ENCODE data around the gene LRIG1. TPM values are rescaled to one million over a fixed set of nuclear protein-coding genes. Genes with fewer than 3 reads are reported as not detected.

LRIG1 gene
- total RNA-seq, 1 experiment from 2014 or later, result 9.3 TPM

- Histone ChIP-seq H3K4me3 (no peak overlapping the region), H3K36me3 (no peaks in the 10 kb centered on the region), H3K9me3 (no peaks in the 10 kb centered on the region), H3K27me3 (no peaks in the 10 kb centered on the region)
- DNase-seq, result no peak
Observed at GRCh38 chr3:66518126-66518525, 17.3 kb upstream of the LRIG1 start.

DNA sequence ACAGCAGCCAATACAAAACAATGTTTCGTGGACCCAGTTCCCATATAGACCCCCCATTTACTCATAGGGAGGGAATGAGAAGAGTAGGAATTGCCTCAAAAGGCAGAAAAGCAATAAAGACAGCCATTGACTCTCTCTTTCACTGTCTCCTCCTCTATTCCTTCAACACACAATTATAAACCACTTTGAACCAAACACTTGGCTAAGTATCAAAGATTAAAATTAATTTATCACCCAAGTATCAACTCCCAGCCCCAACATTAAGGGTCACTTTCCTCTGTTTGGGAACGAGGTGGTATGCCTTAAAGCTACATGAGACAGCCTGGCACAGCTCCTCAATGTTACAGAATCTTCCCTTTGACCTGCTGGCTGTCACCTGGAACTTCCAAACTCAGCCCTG lies 16.4 kb upstream of the LRIG1 start:
- H3K36me3 ChIP-seq, result no peaks in the 10 kb centered on the region
- no peaks in the 10 kb centered on the region for H3K27me3 ChIP-seq
- no peak for DNase-seq
- no peaks in the 10 kb centered on the region for H3K9me3 ChIP-seq
- no peak overlapping the region for H3K4me3 ChIP-seq

DNA sequence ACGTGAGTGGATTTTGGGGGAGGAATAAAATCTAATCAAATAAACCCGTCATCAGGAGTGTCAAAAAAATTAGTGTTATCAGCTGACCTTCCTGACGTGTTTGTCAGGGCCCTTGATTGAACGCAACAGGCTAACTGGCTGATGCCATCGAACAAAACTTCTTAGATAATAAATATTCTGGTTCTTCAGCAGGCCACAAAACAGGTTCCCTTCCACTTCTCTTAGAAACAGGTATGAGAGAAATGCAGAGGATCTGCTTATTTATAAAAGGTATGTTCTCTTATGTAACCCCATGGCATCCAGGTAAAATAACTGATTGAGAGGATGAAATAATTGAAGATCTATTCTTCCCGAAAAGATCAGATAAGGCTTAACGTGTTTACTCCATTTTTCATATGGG lies 7.6 kb upstream of the LRIG1 start:
- DNase-seq, result no peak
- Histone ChIP-seq H3K27me3 (no peaks in the 10 kb centered on the region), H3K36me3 (no peaks in the 10 kb centered on the region), H3K9me3 (no peaks in the 10 kb centered on the region), H3K4me3 (no peak overlapping the region)

- H3K36me3 ChIP-seq, result no peaks in the 10 kb centered on the region
- no peak for DNase-seq
- no peak overlapping the region for H3K4me3 ChIP-seq
- H3K27me3 ChIP-seq, result no peaks in the 10 kb centered on the region
- H3K9me3 ChIP-seq, result no peaks in the 10 kb centered on the region
Observed at GRCh38 chr3:66507423-66508260, 6.8 kb upstream of the LRIG1 start.

GRCh38 chr3:66506154-66506553 lies 5.3 kb upstream of the LRIG1 start:
- no peaks in the 10 kb centered on the region for H3K9me3 ChIP-seq
- H3K4me3 ChIP-seq, result no peak overlapping the region
- H3K36me3 ChIP-seq, result no peaks in the 10 kb centered on the region
- H3K27me3 ChIP-seq, result no peaks in the 10 kb centered on the region
- DNase-seq, result no peak

DNA sequence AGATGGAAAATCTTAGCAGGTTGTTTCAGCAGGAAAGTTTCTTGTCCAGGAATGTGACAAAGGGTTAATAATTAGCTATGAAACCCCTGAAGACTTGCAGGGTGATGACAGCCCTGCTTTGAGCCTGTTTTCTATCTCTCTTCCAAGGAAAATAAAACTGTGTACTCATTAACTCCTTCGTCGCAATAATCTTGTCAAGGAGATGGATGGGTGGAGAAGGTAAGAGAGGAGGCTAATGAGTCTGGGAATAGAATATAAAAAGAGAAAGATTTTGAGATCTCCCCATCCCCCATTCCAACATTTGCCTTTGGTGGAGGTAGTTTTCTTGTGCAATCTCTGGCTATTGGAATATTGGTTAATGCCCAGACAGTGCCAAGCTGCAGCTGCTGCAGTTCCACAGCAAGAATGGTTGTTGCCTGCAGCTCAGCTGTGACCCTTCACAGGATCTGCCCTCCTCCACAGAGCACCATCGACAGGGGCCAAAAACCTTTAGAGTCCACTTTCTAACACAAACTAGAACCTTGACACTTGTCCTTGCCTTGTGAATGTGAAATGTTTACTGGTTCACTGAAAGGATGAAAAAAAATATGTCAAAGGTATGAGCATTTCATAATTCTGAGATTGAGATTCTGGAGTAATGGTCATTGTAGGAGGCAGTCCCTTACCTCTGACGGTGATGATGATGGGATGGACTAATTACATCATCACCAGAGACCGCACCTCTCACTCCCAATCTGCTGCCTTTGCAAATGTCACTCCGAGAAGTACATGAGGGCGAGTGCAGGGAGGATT lies 4.2 kb upstream of the LRIG1 start:
- Histone ChIP-seq H3K27me3 (no peaks in the 10 kb centered on the region), H3K9me3 (no peaks in the 10 kb centered on the region), H3K36me3 (no peaks in the 10 kb centered on the region), H3K4me3 (no peak overlapping the region)
- no peak for DNase-seq

DNA sequence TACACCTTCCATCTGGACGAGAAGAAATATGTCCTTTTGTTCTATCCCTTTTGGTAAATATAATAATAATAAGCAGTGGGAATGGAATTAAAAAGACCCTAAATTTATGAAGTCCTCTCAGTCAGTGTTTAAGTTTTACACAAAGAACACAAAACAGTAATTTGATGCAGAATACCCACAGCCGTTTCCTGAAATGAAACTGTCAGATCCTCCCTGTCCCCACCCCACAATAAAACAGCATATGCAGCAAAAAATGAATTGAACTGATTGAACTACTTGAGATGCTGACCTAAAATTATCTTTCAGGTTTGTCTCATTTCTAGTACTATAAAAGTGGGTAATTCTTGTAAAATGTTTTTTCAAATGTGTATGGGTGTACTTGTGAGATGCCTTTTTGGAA lies 2.2 kb upstream of the LRIG1 start:
- Histone ChIP-seq H3K9me3 (no peaks in the 10 kb centered on the region), H3K4me3 (no peak overlapping the region), H3K36me3 (no peaks in the 10 kb centered on the region), H3K27me3 (no peaks in the 10 kb centered on the region)
- DNase-seq, result no peak

GRCh38 chr3:66502245-66502874 lies 1.5 kb upstream of the LRIG1 start:
- Histone ChIP-seq H3K27me3 (no peaks in the 10 kb centered on the region), H3K4me3 (no peak overlapping the region), H3K9me3 (no peaks in the 10 kb centered on the region), H3K36me3 (no peaks in the 10 kb centered on the region)
- DNase-seq, result no peak

DNA sequence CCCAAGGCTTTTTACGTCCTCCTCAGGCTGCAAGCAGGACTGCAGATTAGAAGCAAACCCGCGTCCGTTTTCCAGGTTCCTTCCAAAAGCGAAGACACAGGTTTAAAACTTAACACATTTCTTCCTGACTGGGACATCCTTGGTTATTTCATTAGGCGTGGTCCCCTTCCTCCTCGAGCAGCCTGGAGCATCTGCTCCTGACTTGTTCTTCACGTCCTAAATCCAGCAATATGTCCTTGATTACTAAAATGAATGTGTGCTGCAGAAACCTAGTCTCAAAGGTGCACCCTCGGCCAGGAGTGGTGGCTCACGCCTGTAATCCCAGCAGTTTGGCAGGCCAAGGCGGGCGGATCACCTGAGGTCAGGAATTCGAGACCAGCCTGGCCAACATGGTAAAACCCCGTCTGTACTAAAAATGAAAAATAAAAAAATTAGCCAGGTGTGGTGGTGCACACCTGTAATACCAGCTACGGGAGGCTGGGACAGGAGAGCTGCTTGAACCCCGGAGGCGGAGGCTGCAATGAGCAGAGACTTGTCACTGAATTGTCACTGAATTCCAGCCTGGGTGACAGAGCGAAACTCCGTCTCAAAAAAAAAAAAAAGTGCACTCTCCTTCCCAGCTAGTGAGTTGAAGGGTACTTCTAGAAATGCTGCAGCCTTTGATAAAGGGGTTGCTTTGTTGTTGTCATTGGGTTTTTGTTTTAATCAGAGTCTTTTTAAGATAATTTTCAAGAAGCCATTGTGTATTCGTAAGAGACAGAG lies 842 bp upstream of the LRIG1 start:
- Histone ChIP-seq H3K27me3 (no peaks in the 10 kb centered on the region), H3K36me3 (no peaks in the 10 kb centered on the region), H3K9me3 (no peaks in the 10 kb centered on the region), H3K4me3 (peak overlapping the region; percentile 50)
- DNase-seq, result no peak

DNA sequence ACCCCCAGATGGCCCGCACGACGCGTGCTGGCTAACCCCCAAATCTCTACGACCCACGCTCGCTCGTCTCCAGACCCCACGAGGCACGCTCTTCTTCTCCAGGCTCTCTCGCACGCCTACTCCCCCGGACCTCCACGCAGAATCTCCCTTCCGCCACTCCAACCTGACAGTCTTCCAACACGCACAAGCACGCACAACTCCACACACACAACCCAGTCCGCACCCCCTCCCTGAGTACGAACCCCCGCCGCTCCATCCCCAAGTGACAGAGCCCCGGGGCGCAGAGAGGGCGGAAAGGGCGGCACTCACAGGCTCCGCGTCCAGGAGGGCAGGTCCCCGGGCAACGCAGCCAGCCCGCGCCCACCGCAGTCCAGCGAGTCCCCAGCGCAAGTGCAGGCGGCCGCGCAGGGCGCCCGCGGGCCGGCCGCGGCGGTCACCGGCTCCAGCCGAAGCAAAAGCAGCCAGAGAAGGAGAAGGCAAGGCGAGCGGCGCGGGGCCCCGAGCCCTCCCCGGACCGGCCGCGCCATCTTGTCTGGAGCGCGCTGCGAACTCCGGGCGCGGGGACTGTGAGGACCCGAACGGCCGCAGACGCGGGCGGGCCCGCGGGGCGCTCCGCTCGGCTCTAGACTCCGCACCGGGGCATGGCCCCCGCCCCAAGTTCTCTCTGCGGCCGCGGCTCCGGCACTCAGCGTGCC lies 794 bp downstream of the LRIG1 start:
- Histone ChIP-seq H3K27me3 (no peaks in the 10 kb centered on the region), H3K36me3 (no peaks in the 10 kb centered on the region), H3K9me3 (no peaks in the 10 kb centered on the region), H3K4me3 (peak overlapping the region; percentile 54)
- peak; percentile 13 for DNase-seq

DNA sequence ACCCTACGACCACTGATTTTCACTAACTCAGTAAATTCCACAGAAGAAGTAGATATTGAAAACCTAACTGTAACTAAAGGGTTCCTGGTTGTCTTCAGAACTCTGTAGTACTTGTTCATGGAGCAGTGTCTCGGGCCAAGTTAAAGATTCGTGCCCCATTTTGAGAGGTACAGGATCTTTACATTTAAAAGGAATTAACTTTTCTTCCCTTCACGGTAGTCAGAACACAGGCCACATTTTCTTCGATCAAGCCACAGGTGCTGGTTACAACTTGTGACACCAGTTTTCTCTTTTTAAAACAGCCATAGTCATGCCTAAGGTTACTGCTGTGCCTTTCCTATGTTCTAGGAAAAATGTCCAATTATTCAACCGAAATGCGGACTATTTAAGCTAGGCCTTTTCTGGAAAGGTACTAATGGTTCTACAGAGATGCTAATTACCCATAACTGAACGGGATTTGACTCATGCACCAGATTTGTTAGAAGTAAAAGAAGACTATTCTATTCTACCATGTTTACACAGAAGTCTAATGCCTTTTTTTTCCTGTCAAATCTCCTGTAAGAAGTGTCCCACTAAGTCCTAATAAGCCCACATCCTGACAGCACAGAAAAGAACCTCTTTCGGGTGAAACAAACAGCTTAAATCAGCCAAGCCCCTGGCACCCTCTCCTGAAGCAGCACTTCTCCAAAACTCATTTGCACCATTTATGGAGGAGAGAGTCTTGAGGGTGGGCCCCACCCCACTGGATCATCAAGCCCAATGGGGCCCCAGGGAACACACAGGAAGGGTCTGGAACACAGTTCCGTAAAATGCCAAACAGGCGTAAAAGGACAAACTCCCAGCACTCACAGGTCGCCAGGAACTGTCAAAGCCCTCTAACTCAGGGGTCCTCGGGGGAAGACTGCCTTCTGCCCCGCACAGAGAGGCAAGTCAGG lies 1.9 kb downstream of the LRIG1 start:
- H3K27me3 ChIP-seq, result no peaks in the 10 kb centered on the region
- no peak for DNase-seq
- no peaks in the 10 kb centered on the region for H3K36me3 ChIP-seq
- no peak overlapping the region for H3K4me3 ChIP-seq
- H3K9me3 ChIP-seq, result no peaks in the 10 kb centered on the region

DNA sequence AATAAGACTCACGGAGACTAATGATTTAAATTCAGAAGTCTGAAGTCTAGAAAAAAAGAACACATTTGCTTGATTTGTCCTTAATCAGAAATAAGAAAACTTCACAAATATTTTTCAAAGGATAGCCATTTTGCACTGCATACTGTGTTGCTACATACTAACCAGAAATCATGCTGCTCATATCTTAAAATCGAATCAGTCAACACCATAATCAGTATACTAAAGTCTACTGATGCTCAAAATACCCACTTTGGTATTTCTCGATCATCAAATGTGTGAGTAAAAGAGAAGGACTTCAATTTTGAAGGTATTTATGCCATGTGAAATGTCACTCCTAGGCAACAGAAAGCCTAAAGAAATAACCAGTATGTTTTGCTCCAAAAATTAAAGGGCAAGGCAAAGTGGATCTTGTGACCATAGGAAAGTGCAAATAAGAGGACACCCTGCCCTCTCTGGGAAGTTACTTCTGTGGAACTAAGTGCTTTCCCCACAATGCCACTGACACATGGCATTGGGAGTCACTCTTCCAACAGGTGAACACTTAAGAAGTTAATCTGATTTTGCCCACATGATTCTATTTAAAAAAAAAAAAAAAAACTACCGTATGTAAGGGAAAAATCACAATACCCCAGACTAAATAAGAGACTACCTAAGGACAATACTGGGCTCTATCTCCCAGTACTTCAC lies 2.7 kb downstream of the LRIG1 start:
- Histone ChIP-seq H3K4me3 (no peak overlapping the region), H3K27me3 (no peaks in the 10 kb centered on the region), H3K36me3 (no peaks in the 10 kb centered on the region), H3K9me3 (no peaks in the 10 kb centered on the region)
- DNase-seq, result no peak

DNA sequence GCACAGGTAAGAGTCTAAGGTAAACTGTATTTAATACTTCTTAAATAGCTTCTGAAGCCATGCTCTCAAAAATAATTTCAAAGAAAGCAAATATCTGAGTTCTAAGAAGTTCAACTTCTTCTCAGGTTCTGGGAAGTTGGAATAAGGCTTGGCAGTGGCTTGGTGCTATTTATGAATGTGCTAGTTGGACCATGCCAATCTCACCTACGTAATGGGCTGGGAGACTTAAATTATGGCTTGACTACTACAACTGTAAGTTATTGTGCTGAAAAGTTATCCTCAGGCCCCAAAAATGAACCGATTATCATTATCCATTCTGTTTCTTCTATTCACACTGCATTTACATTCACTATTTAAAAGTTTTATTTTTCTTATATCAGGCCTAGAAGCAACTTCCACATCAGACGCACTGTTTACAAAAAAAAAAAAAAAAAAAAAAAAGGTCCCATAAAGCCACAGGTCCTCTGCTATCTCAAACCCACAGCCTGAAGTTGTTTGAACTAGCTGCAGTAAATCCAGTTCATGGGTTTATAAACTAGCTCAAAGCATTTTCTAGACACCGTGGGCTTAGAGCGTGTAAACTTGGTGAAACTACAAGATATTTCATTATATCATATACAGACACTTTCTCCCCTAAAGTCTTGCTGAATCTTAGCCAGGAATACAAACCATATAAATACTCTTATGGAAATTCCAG lies 3.4 kb downstream of the LRIG1 start:
- no peak overlapping the region for H3K4me3 ChIP-seq
- no peaks in the 10 kb centered on the region for H3K36me3 ChIP-seq
- H3K9me3 ChIP-seq, result no peaks in the 10 kb centered on the region
- no peaks in the 10 kb centered on the region for H3K27me3 ChIP-seq
- no peak for DNase-seq

DNA sequence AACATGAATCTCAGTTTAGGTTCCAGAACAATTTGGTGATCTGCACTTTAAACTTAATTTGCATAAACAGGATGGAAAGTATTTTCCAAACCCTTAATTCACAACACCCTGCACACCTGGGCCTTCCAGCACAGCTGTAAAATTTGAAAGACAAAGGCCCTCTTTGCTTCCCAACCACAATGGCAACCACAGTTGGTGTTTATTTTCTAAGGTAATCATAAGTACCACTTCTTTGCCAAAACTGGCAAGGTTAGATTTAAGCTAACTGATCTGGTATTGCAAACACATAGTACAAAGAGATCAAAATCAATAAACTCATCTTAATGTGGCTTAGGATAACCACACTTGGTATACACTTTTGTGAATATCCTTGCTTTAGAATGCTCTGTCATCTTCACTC lies 4.1 kb downstream of the LRIG1 start:
- DNase-seq, result no peak
- Histone ChIP-seq H3K4me3 (no peak overlapping the region), H3K36me3 (no peaks in the 10 kb centered on the region), H3K9me3 (no peaks in the 10 kb centered on the region), H3K27me3 (no peaks in the 10 kb centered on the region)
